ENCODE results near the gene DEPDC1B.
"Not testable (repeated sequence)": the region's sequence is repeated elsewhere in the genome, so short reads cannot be mapped to it uniquely, and the experiment has no call there.

DEPDC1B gene

DNA sequence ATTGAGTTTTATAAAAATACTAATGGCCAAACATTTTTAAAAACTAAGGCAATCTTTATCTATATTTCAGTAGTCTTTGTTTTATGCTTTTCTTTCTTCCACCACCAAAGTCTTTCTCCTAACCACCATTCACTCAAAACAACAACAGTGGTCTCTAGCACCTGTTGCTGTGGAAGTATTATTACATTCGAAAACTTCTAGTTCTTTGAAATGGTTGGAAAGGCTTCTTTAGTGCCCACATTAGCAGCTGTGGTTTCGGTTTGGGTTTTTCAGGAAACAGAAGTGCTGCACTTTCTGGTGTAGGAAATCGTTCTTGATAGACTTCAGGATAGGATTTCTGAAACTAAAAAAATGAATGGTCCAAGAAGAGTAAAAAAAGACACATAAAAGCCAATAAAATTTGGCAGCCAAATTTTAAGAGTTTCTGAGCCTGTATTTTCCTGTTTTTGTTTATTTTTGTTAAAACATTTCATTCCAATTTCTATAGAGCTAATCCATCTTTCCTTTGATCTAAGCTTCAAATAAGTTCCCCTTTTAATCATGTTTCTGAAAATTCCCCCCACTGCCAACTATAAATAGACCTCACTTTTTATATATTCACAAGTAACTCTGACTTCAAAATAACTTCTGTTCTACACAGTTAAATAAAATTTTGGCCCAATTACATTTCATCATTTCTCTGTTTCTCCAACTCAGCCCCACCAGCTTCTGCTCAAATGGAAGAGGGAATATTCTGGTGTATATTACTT, 102.2 kb downstream of the DEPDC1B start:
- TF ChIP-seq ZNF274 (IDR thresholded peaks at IDR 0.05; ENCODE audit: low read depth, low read length), result no peak
- H3K4me3 ChIP-seq (ENCODE audit: low read length), result no peak overlapping the region

DNA sequence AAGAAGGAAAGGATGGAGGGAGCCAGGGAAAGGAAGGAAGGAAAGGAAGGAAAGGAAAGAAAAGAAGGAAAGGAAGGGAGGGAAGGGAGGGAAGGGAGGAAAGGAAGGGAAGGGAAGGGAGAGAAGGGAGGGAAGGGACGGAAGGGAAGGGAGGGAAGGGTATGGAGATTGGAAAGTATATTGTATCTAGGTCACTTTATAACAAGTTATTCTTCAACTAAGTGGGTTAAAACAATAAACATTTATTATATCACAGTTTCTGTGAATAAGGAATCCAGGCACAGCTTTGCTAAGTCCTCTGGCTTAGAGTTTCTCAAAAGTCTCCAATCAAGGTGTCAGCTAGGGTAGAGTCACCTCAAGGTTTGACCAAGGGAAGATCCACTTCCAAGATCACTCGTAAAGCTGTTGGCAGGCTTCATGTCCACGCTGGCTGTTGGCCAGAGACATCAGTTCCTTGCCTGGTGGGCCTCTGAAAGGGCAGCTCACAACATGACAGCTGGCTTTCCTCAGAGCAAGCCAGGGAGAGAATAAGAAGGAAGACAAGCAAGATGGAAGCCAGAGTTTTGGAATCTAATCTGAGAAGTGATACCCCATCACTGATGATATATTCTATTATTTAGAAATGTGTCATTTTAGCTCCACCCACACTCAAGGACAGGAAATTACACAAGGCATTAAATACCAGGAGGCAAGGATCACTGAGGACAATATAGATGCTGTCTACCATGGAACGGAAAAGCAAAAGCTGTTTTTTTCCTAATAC, 105.1 kb downstream of the DEPDC1B start:
- no peak overlapping the region for H3K4me3 ChIP-seq (ENCODE audit: low read length)
- no peak for TF ChIP-seq ZNF274 (IDR thresholded peaks at IDR 0.05; ENCODE audit: low read depth, low read length)

DNA sequence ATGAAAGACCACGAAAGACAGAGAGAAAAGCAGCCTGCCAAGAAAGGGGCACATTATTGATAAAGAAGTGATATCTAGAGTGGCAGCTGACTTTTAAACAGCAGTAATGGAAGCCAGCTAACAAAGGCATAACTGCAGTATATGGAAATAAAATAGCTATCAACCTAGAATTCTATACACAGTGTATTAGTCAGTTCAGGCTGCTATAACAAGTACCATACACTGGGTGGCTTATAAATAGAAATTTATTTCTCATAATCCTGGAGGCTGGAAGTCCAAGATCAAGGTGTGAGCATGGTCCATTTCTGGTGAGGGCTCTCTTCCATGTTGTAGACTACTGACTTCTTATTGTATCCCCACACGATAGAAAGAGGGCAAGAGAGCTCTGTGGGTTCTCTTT, 109.8 kb downstream of the DEPDC1B start:
- no peak overlapping the region for H3K4me3 ChIP-seq (ENCODE audit: low read length)
- TF ChIP-seq ZNF274 (IDR thresholded peaks at IDR 0.05; ENCODE audit: low read depth, low read length), result no peak

DNA sequence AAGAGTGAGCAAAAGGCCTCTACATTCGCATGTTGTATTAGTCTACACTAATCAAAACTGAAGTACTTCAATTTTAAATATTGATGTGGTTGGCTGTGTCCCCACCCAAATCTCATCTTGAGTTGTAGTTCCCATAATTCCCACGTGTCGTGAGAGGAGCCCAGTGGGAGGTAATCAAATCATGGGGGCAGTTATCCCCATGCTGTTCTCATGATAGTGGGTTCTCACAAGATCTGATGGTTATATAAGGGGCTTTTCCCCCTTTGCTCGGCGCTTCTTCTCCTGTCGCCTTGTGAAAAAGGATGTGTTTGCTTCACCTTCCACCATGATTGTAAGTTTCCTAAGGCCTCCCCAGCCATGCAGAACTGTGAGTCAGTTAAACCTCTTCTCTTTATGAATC, 112.7 kb downstream of the DEPDC1B start:
- H3K4me3 ChIP-seq (ENCODE audit: low read length), result not testable (repeated sequence)

DNA sequence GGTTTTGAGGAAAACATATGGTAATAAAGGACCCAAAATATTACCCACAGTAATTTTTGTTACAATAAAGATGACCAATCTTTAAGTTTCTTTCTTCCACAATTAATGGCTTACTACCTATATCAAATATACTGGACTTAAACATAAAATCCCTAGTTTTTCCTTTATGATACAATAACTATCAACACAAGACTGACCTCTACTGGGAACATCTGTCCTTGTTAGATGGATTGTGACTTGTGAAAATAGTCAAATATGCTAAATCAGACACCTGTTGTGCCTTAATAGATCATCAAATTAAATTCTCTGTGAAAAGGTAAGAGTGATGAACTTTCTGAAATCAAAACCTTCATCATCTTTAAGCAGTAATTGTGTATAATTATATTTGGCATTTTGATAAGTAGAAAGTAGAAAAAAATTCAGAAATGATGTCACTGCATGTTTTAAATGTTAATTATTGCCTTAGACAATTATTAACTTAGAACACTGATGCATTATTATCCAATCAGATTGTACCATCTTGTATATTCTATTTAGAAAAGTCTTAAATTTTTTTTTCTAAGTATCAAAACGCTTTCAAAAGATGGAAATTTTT, 113.6 kb downstream of the DEPDC1B start:
- H3K4me3 ChIP-seq (ENCODE audit: low read length), result no peak overlapping the region
- no peak for TF ChIP-seq ZNF274 (IDR thresholded peaks at IDR 0.05; ENCODE audit: low read depth, low read length)

DNA sequence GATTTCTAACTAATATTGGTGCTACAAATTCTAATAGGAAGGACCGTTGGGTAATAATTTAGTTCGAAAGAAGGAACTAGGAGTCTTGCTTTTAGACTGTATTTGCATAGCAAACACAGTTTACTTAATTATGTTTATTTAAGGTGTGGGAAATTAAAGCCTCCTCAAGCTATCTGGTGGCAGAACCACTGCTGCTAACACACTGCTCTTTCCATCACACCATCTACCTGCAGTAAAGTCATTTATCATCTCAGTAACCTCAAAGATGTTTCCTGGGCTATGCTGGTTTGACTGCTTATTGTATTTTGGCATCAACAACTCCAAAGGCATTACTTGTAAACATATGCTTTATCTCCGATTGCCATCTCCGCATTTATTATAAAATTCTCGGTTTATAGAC, 114.3 kb downstream of the DEPDC1B start:
- no peak for TF ChIP-seq ZNF274 (IDR thresholded peaks at IDR 0.05; ENCODE audit: low read depth, low read length)
- H3K4me3 ChIP-seq (ENCODE audit: low read length), result no peak overlapping the region

DNA sequence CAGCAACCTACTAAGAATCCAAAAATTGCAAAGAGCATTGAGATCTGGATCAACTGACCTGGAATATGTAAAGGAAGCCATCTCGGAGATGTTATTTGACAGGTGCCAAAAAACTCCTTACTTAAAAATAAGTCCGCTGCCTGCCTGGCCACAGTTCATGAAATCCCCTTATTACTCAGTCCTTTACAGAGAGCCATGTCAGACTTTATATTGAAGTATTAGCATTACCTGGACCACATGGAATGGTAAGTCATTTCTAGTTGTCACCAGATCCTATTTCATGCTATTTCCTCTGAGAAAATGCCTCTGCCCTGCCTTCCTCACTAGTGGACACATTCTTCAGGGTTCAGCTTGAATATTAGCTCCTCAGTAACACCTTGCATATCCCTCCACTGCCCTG, 115.7 kb downstream of the DEPDC1B start:
- no peak overlapping the region for H3K4me3 ChIP-seq (ENCODE audit: low read length)
- TF ChIP-seq ZNF274 (IDR thresholded peaks at IDR 0.05; ENCODE audit: low read depth, low read length), result no peak

DNA sequence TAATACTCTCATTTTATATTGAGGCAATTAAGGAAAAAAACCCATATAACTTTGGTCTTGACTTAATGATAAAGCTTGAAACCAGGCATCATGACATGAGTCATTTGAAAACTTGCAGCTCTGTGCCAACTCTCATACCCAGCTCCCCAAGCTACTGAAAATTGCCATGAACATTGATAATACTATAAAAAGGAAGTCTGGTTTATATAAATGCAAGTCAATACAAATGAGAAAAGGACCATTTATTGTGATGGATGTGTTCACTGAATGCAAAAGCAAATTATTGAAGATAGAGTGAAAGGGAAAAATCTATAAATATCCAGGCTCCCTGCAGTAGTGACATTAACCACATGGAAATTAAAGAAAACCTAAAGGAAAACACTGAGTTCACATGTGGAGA, 116.3 kb downstream of the DEPDC1B start:
- H3K4me3 ChIP-seq (ENCODE audit: low read length), result no peak overlapping the region
- no peak for TF ChIP-seq ZNF274 (IDR thresholded peaks at IDR 0.05; ENCODE audit: low read depth, low read length)

DNA sequence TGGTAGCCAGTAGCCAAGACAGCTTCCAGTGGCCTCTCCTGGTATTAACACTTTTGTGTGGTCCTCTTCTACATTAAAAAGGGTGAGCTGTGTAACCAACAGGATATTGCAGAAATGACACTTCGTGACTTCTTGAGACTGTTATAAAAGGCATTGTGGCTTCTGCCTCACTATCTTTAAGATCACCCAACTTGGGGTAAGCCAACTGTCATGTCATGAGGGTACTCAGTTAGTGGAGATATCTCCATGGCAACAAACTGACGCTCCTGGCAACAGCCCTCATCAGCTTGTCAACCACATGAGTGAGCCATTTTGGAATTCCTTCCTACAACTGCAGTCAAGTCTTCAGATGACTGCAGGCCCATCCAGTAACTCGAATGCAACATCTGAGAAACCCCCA, 121.7 kb downstream of the DEPDC1B start:
- no peak for TF ChIP-seq ZNF274 (IDR thresholded peaks at IDR 0.05; ENCODE audit: low read depth, low read length)

DNA sequence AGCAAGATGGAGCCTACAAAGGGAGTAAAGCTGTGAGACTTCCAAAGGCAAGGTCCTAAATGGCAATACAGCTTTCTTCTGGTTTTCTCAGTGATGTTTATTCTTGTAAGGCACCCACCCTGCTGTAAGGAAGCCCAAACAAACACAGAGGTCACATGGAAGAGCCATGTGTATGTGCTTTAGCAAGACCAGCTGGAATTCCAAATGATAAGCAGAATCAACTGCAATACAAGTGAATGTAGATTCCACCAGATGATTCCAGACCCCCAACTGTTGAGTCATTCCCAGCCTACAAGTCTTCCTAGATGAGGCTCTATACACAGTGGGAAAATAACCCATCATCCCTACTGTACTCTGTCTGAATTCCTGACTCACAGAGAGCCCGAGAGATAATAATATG, 122.8 kb downstream of the DEPDC1B start:
- no peak overlapping the region for H3K4me3 ChIP-seq (ENCODE audit: low read length)
- TF ChIP-seq ZNF274 (IDR thresholded peaks at IDR 0.05; ENCODE audit: low read depth, low read length), result no peak

More for the DNA sequence above, 121.7 kb downstream of the DEPDC1B start:
- H3K4me3 ChIP-seq (ENCODE audit: low read length), result no peak overlapping the region

DNA sequence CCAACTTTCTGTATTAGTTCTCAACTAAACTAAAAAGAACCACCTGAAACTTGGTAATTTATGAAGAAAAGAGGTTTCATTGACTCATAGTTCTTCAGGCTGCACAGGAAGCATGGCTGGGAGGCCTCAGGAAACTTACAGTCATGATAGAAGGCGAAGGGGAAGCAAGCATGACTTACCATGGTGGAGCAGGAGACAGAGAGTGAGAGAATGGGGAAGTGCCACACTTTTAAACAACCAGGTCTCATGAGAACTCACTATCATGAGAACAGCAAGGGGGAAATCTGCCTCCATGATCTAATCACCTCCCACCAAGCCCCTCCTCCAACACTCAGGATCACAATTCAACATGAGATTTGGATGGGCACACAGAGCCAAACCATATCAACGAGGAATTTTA, 123.5 kb downstream of the DEPDC1B start:
- no peak overlapping the region for H3K4me3 ChIP-seq (ENCODE audit: low read length)
- no peak for TF ChIP-seq ZNF274 (IDR thresholded peaks at IDR 0.05; ENCODE audit: low read depth, low read length)

DNA sequence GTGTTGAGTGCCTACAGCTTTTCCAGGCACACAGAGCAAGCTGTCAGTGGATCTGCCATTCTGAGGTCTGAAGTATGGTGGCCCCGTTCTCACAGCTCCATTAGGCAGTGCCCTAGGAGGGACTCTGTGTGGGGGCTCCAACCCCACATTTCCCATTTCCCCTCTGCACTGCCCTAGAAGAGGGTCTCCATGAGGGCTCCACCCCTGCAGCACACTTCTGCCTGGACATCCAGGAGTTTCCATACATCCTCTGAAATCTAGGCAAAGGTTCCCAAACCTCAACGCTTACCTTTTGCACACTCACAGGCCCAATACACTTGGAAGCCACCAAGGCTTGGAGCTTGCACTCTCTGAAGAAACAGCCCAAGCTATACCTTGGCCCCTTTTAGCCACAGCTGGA, 131.3 kb downstream of the DEPDC1B start:
- H3K4me3 ChIP-seq (ENCODE audit: low read length), result no peak overlapping the region
- no peak for TF ChIP-seq ZNF274 (IDR thresholded peaks at IDR 0.05; ENCODE audit: low read depth, low read length)

DNA sequence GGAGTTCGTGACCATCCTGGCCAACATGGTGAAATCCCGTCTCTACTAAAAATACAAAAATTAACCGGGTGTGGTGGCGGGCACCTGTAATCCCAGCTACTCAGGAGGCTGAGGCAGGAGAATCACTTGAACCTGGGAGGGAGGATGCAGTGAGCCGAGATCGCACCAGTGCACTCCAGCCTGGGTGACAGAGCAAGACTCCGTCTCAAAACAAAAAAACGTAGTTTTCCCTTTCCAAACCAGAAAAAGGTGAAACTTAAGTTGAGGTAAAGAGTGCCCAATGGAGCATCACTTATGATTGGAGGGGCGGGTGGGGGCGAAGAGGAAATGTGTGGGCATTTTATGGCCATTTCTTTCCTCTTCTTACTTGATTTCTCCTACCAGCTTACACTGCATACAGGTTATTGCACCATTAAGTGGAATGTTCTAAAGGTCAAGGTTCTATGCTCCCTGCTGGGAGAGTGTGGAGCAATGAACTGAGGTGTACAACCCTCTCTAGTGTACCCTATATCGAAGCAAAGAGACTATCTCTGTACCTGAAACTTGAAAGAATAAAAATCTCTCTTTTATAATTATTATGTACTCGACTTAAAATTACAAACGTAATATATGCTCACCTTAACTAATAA, 136.2 kb downstream of the DEPDC1B start:
- no peak for TF ChIP-seq ZNF274 (IDR thresholded peaks at IDR 0.05; ENCODE audit: low read depth, low read length)
- H3K4me3 ChIP-seq (ENCODE audit: low read length), result no peak overlapping the region

DNA sequence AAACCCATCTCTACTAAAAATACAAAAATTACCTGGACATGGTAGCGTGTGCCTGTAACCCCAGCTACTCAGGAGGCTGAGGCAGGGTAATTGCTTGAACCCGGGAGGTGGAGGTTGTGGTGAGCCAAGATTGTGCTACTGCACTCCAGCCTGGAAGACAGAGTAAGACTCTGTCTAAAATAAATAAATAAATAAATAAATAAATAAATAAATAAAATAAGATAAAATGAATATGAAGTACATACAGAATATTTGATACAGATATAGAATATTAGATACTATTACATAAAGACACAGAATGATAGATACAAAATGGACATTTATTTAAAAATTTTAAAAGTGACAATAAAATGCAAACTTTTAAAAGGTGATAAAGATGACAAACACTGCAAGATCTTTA, 146.7 kb downstream of the DEPDC1B start:
- not testable (repeated sequence) for H3K4me3 ChIP-seq (ENCODE audit: low read length)

DNA sequence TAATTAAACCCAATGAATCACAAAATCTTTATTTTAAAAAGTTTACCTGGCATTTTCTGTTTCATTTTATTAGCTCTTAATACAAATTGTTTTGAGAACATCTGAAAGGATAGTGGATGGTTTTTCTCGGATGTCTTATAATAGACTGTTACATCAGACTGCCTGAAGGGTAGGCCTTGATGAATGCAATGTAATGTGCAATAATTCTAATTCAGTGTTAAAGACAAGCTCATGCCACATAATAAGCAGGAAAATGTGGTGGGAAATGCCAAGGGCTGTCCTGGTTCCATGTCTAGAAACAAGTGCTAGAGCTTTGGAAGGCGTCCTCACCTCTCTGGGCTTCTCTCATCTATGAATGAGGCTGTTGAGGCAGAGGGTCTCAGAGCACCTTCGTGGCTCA, 148.1 kb downstream of the DEPDC1B start:
- no peak for TF ChIP-seq ZNF274 (IDR thresholded peaks at IDR 0.05; ENCODE audit: low read depth, low read length)
- no peak overlapping the region for H3K4me3 ChIP-seq (ENCODE audit: low read length)
